HL-60 (cell line): ENCODE results near the gene AIFM2.

Source experiments
- DNase-seq, 2 experiments: peaks; one replicate each; pipeline ENCODE4 v3.0.0-alpha.2; 2010 to 2020; ENCODE audit warnings: low read depth in 1 of 2, low spot score in 1 of 2
- H3K27ac ChIP-seq: fragments of 250-450 bp; sonication (Bioruptor Pico); replicated peaks from 2 replicates; pipeline ENCODE4 v1.5.1; 2020; ENCODE audit warnings: mild to moderate bottlenecking, moderate library complexity
- H3K27me3 ChIP-seq: fragments of 250-450 bp; sonication (Bioruptor Pico); 2 replicates; pipeline ENCODE4 v1.5.1; 2021; ENCODE audit warnings: mild to moderate bottlenecking, moderate library complexity; ENCODE audit not compliant: insufficient read depth, poor library complexity, severe bottlenecking
- H3K4me3 ChIP-seq: replicated peaks from 2 replicates; pipeline ENCODE4 v1.5.1; 2011; ENCODE audit warnings: mild to moderate bottlenecking, control low read depth, low read length; ENCODE audit not compliant: insufficient read depth
- GABPA ChIP-seq: IDR thresholded peaks from 2 replicates; pipeline ENCODE4 v1.6.1; 2012; ENCODE audit warnings: low read depth
- POLR2AphosphoS5 ChIP-seq: IDR thresholded peaks from 2 replicates; pipeline ENCODE4 v1.6.1; 2012; ENCODE audit warnings: low read depth
- REST ChIP-seq: IDR thresholded peaks from 2 replicates; pipeline ENCODE4 v1.6.1; 2012; ENCODE audit warnings: low read depth; ENCODE audit not compliant: insufficient replicate concordance
- SPI1 ChIP-seq: IDR thresholded peaks from 2 replicates; pipeline ENCODE4 v1.6.1; 2012; ENCODE audit warnings: low read depth, mild to moderate bottlenecking, borderline replicate concordance
- TF ChIP-seq, protein P1 (sequence below): IDR thresholded peaks from one replicate; pipeline ENCODE4 v1.5.1; 2011; ENCODE audit warnings: low read length, control low read depth, inconsistent platforms; ENCODE audit not compliant: insufficient read depth

Gene AIFM2

GRCh38 chr10:70137135-70137534, 4.5 kb upstream of the AIFM2 start:
- Histone ChIP-seq H3K27me3 (peaks cover 3% of the 10 kb centered on the region), H3K4me3 (no peak overlapping the region), H3K27ac (no peak overlapping the region)
- TF ChIP-seq, protein P1, sequence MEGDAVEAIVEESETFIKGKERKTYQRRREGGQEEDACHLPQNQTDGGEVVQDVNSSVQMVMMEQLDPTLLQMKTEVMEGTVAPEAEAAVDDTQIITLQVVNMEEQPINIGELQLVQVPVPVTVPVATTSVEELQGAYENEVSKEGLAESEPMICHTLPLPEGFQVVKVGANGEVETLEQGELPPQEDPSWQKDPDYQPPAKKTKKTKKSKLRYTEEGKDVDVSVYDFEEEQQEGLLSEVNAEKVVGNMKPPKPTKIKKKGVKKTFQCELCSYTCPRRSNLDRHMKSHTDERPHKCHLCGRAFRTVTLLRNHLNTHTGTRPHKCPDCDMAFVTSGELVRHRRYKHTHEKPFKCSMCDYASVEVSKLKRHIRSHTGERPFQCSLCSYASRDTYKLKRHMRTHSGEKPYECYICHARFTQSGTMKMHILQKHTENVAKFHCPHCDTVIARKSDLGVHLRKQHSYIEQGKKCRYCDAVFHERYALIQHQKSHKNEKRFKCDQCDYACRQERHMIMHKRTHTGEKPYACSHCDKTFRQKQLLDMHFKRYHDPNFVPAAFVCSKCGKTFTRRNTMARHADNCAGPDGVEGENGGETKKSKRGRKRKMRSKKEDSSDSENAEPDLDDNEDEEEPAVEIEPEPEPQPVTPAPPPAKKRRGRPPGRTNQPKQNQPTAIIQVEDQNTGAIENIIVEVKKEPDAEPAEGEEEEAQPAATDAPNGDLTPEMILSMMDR: no peak
- TF ChIP-seq REST (no peak), POLR2AphosphoS5 (no peak), GABPA (no peak), SPI1 (no peak)
- no peak for DNase-seq

DNA sequence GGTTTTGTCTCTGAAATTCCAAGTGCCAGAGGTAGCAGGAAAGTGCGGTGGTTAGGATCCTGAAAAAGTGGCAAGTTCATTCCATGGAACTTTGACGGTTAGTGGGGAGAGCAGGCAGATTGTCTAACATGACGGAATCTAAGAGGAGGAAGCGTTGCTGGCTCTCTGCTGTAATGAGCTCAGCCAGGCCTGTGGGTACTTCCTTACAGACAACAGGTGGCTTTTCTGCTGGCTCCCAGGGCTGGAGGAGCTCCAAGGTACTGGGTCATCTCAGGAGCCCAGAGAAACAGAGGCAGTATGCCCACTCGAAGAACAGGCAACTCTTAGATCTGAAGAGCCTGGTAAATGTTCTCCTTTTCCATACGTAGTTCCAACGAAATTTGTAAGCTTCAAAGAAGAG, 3.1 kb upstream of the AIFM2 start:
- DNase-seq: peak in 1 of 2 experiments; percentile 26
- Histone ChIP-seq H3K27ac (no peak overlapping the region), H3K27me3 (peaks cover 4% of the 10 kb centered on the region), H3K4me3 (no peak overlapping the region)
- TF ChIP-seq GABPA: no peak
- TF ChIP-seq, protein P1: no peak
- no peak for TF ChIP-seq POLR2AphosphoS5
- TF ChIP-seq SPI1: peak; percentile 27; the same call in 1 of the 2 replicates

DNA sequence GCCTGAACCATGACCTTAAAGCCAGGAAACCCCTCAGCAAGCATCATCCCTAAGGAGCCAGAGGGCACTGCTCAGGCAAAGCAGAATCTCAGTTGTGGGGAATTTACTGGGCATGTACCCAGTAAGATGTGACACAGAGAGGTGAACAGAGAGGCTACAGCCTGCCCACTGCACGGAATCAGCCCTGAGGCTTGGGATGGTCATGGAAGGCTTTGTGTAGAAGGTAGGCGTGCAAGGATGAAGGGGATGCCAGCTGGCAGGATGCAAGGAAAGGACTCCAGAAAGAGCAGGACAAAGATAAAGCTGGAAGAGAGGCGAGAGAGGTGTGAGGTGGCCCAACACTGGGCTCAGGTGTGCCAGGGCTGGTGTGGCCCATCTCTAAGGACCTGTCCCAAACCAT, 2.4 kb upstream of the AIFM2 start:
- TF ChIP-seq REST (no peak), GABPA (no peak), POLR2AphosphoS5 (no peak), SPI1 (no peak)
- TF ChIP-seq, protein P1: no peak
- DNase-seq: no peak
- Histone ChIP-seq H3K4me3 (no peak overlapping the region), H3K27ac (no peak overlapping the region), H3K27me3 (peaks cover 4% of the 10 kb centered on the region)

DNA sequence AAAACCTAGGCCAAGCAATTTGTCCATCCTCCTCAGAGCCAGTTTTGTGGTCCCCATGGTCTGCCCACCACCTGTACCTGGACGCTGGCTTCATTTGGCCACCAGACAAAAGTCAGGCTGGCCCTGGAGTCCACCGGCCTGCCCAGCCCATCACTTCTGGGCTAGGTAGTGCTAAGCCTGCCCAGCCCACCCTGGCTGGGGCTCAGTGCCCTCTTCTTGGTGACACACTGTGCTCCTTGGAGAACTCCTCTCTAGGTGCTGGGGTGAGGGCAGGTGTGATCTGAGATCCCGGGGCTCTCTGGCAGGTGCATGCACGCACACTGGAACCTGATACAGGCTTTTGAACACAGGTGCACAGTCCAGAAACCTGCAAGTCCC, 1.1 kb downstream of the AIFM2 start:
- H3K4me3 ChIP-seq: no peak overlapping the region
- H3K27me3 ChIP-seq: peaks cover 4% of the 10 kb centered on the region
- TF ChIP-seq POLR2AphosphoS5 (no peak), REST (no peak), GABPA (no peak), SPI1 (no peak)
- TF ChIP-seq, protein P1: no peak
- no peak for DNase-seq
- H3K27ac ChIP-seq: no peak overlapping the region
